OCI-LY7 (cell line): Measurements from ENCODE around the gene OSBPL6. TPM values are rescaled to one million over a fixed set of nuclear protein-coding genes. Genes with fewer than 3 reads are reported as not detected.
A peak's percentile ranks its signal among the peaks of the same experiment; 100 is the strongest.

ENCODE experiments used
- BruUV-seq: library from RNA; stranded (reverse); fragments of 400-500 nt; replicated peaks from 2 replicates; lab custom pipeline; 2021; lab: Mats Ljungman, UMichigan
- CTCF ChIA-PET: fragments of 300-600 bp; sonication (Branson Sonifier 250); formaldehyde crosslinking; loops from one replicate; lab custom pipeline; 2022; ENCODE audit warnings: antibody characterized with exemption; ENCODE audit not compliant: unreplicated experiment; lab: Charles Lee
- POLR2A ChIA-PET: fragments of 300-600 bp; sonication (Branson Sonifier 250); formaldehyde crosslinking; loops from one replicate; lab custom pipeline; 2022; ENCODE audit warnings: antibody characterized with exemption; lab: Charles Lee
- DNase-seq: peaks from one replicate; pipeline ENCODE4 v3.0.0-alpha.2; 2015; ENCODE audit warnings: low spot score
- H2AFZ ChIP-seq: fragments of 200-600 bp; sonication (generic), shearing (Covaris generic); 2 replicates; pipeline ENCODE4 v1.6.1; 2014; ENCODE audit warnings: mild to moderate bottlenecking, antibody characterized with exemption, low read length, moderate library complexity
- H3K27ac ChIP-seq: fragments of 200-600 bp; sonication (generic); 2 replicates; pipeline ENCODE4 v1.5.1; 2014; ENCODE audit warnings: mixed run types, low read depth, mild to moderate bottlenecking, moderate library complexity, low read length, inconsistent platforms; ENCODE audit not compliant: poor library complexity, severe bottlenecking
- H3K36me3 ChIP-seq: fragments of 200-600 bp; sonication (generic); 2 replicates; pipeline ENCODE4 v1.6.1; 2014; ENCODE audit warnings: mild to moderate bottlenecking, antibody characterized with exemption, low read length, moderate library complexity, mixed read lengths; ENCODE audit not compliant: insufficient read depth
- H3K4me1 ChIP-seq: fragments of 200-600 bp; sonication (generic); 2 replicates; pipeline ENCODE4 v1.5.1; 2014; ENCODE audit warnings: mild to moderate bottlenecking, low read length; ENCODE audit not compliant: insufficient read depth, poor library complexity, severe bottlenecking
- H3K4me2 ChIP-seq: fragments of 200-600 bp; sonication (generic); 2 replicates; pipeline ENCODE4 v1.6.1; 2014; ENCODE audit warnings: mild to moderate bottlenecking, low read length
- H3K4me3 ChIP-seq: fragments of 200-600 bp; sonication (generic); 2 replicates; pipeline ENCODE4 v1.5.1; 2014; ENCODE audit warnings: mild to moderate bottlenecking, low read depth, low read length; ENCODE audit not compliant: poor library complexity, severe bottlenecking
- H3K79me2 ChIP-seq: fragments of 200-600 bp; sonication (generic); 2 replicates; pipeline ENCODE4 v1.6.1; 2016; ENCODE audit warnings: low read depth, mild to moderate bottlenecking, low read length, moderate library complexity, mixed read lengths; ENCODE audit not compliant: insufficient read depth
- H3K9me2 ChIP-seq: fragments of 200-600 bp; sonication (generic); 2 replicates; pipeline ENCODE4 v1.6.1; 2016; ENCODE audit warnings: mild to moderate bottlenecking, low read length, mixed read lengths; ENCODE audit not compliant: insufficient read depth
- H3K9me3 ChIP-seq: fragments of 200-600 bp; sonication (generic); 2 replicates; pipeline ENCODE4 v1.6.1; 2014; ENCODE audit warnings: mild to moderate bottlenecking, mixed run types, low read length, mixed read lengths
- H4K20me1 ChIP-seq: fragments of 200-600 bp; sonication (generic); 2 replicates; pipeline ENCODE4 v1.6.1; 2014; ENCODE audit warnings: mild to moderate bottlenecking, antibody characterized with exemption, low read length, moderate library complexity, mixed read lengths; ENCODE audit not compliant: insufficient read depth
- CTCF ChIP-seq: fragments of 200-600 bp; sonication (generic); conservative IDR thresholded peaks from 2 replicates; pipeline ENCODE4 v1.5.1; 2014; ENCODE audit warnings: mild to moderate bottlenecking, antibody characterized with exemption, low read length, moderate library complexity, mixed read lengths
- EZH2phosphoT487 ChIP-seq: fragments of 200-600 bp; sonication (generic); IDR thresholded peaks from 2 replicates; pipeline ENCODE4 v1.6.1; 2018; ENCODE audit warnings: low read depth, borderline replicate concordance, mild to moderate bottlenecking, mixed run types, antibody characterized with exemption, low read length, moderate library complexity, mixed read lengths
- intact Hi-C: fragments of 100-400 bp; cut with micrococcal nuclease; formaldehyde crosslinking; loops from one replicate; pipeline ENCODE4 v1.10.0; 2022; ENCODE audit not compliant: unreplicated experiment
- total RNA-seq, 2 experiments: library from RNA; depleted of rRNA in 1 of 2; stranded (reverse); fragments of >200 nt in 1 of 2; shearing (Covaris generic) in 1 of 2; gene quantifications; 2 replicates each; pipeline ENCODE4 v1.2.3, GENCODE V29; 2014 to 2022

The OSBPL6 gene
- total RNA-seq, 2 experiments from 2014 or later, result not detected

- CTCF ChIA-PET, result no interaction called here
- DNase-seq, result no peak
- Histone ChIP-seq H4K20me1 (no peaks in the 10 kb centered on the region), H3K27ac (no peak overlapping the region), H3K4me3 (no peak overlapping the region), H3K4me1 (no peaks in the 10 kb centered on the region), H3K36me3 (no peaks in the 10 kb centered on the region), H3K9me2 (no peaks in the 10 kb centered on the region), H3K4me2 (no peak overlapping the region), H3K79me2 (no peaks in the 10 kb centered on the region), H3K9me3 (no peaks in the 10 kb centered on the region), H2AFZ (no peak overlapping the region)
- intact Hi-C loops, result no loop called here
- BruUV-seq, result no TSS peak
- POLR2A ChIA-PET, result interaction anchor here (0.6 to 0.7 kb wide), 3 partner anchors 36 to 100 kb away, joined by 5 read pairs; no protein-coding TSS in a partner anchor
- TF ChIP-seq CTCF (0 out of 2 replicates have a peak, but pooled peaks have one; percentile 39), EZH2phosphoT487 (no peak)
These were observed 14.5 kb downstream of the OSBPL6 start for GRCh38 chr2:178208817-178209216.

- no peak for DNase-seq
- H3K9me3 ChIP-seq, result no peaks in the 10 kb centered on the region
- intact Hi-C loops, result no loop called here
- no peak overlapping the region for H3K4me3 ChIP-seq
- H3K4me1 ChIP-seq, result no peaks in the 10 kb centered on the region
- TF ChIP-seq CTCF (no peak), EZH2phosphoT487 (no peak)
- H3K79me2 ChIP-seq, result no peaks in the 10 kb centered on the region
- no peaks in the 10 kb centered on the region for H3K9me2 ChIP-seq
- H2AFZ ChIP-seq, result no peak overlapping the region
- no peaks in the 10 kb centered on the region for H3K36me3 ChIP-seq
- no peak overlapping the region for H3K27ac ChIP-seq
- no TSS peak for BruUV-seq
- ChIA-PET CTCF (no interaction called here), POLR2A (no interaction called here)
- H3K4me2 ChIP-seq, result no peak overlapping the region
- no peaks in the 10 kb centered on the region for H4K20me1 ChIP-seq
These were observed 17.1 kb downstream of the OSBPL6 start for GRCh38 chr2:178211460-178211859.

GRCh38 chr2:178211943-178212342 lies 17.6 kb downstream of the OSBPL6 start:
- Histone ChIP-seq H3K79me2 (no peaks in the 10 kb centered on the region), H3K4me3 (no peak overlapping the region), H4K20me1 (no peaks in the 10 kb centered on the region), H2AFZ (no peak overlapping the region), H3K9me2 (no peaks in the 10 kb centered on the region), H3K4me1 (no peaks in the 10 kb centered on the region), H3K36me3 (no peaks in the 10 kb centered on the region), H3K4me2 (no peak overlapping the region), H3K27ac (no peak overlapping the region), H3K9me3 (no peaks in the 10 kb centered on the region)
- no TSS peak for BruUV-seq
- ChIA-PET POLR2A (no interaction called here), CTCF (no interaction called here)
- DNase-seq, result no peak
- TF ChIP-seq EZH2phosphoT487 (no peak), CTCF (no peak)
- intact Hi-C loops, result no loop called here
